Activated CD8-positive, alpha-beta T cell treated with anti-CD3 and anti-CD28 coated beads for 36 hours (primary cell): Measurements from ENCODE around the gene ZNF165. TPM values are rescaled to one million over a fixed set of nuclear protein-coding genes. Genes with fewer than 3 reads are reported as not detected.
"Not testable (repeated sequence)": the region's sequence is repeated elsewhere in the genome, so short reads cannot be mapped to it uniquely, and the experiment has no call there.

Source experiments
- ATAC-seq: fragments of 200-7000 bp; cut with Tn5 transposase; one replicate; pipeline ENCODE4 v1.10.0; 2021; ENCODE audit warnings: mild to moderate bottlenecking, moderate library complexity
- CTCF ChIA-PET: fragments of 350-600 bp; sonication (Branson Sonifier 250); formaldehyde crosslinking; loops from one replicate; lab custom pipeline; 2021; ENCODE audit warnings: antibody characterized with exemption; lab: Charles Lee
- POLR2A ChIA-PET: fragments of 350-600 bp; sonication (Branson Sonifier 250); formaldehyde crosslinking; loops from one replicate; lab custom pipeline; 2021; ENCODE audit warnings: antibody characterized with exemption; lab: Charles Lee
- DNase-seq: peaks from one replicate; pipeline ENCODE4 v3.0.0-alpha.2; 2020
- H3K27ac Mint-ChIP-seq: one replicate; pipeline ENCODE4 v1.8.0; 2021; ENCODE audit warnings: mild to moderate bottlenecking, mixed read lengths
- H3K27me3 Mint-ChIP-seq: one replicate; pipeline ENCODE4 v1.8.0; 2021; ENCODE audit warnings: mixed read lengths
- H3K36me3 Mint-ChIP-seq: one replicate; pipeline ENCODE4 v1.8.0; 2021; ENCODE audit warnings: low read depth, mixed read lengths
- H3K4me1 Mint-ChIP-seq: one replicate; pipeline ENCODE4 v1.8.0; 2021; ENCODE audit warnings: low read depth, mixed read lengths
- H3K4me3 Mint-ChIP-seq: one replicate; pipeline ENCODE4 v1.8.0; 2021; ENCODE audit warnings: mild to moderate bottlenecking, moderate library complexity, mixed read lengths
- H3K9me3 Mint-ChIP-seq: one replicate; pipeline ENCODE4 v1.8.0; 2021; ENCODE audit warnings: mixed read lengths
- intact Hi-C: fragments of 100-400 bp; cut with micrococcal nuclease; formaldehyde crosslinking; loops from one replicate; pipeline ENCODE4 v1.10.0; 2022
- total RNA-seq, 2 experiments: library from RNA; stranded (reverse); gene quantifications; one replicate each; pipeline ENCODE4 v1.2.3, GENCODE V29; 2021
- TF ChIP-seq, protein P1 (sequence below): fragments of 200-600 bp; IDR thresholded peaks from one replicate; pipeline ENCODE4 v1.8.0; 2022; ENCODE audit warnings: antibody characterized with exemption, mild to moderate bottlenecking

Gene ZNF165
- total RNA-seq = 1 to 10 TPM; 3.5 to 3.6 TPM

DNA sequence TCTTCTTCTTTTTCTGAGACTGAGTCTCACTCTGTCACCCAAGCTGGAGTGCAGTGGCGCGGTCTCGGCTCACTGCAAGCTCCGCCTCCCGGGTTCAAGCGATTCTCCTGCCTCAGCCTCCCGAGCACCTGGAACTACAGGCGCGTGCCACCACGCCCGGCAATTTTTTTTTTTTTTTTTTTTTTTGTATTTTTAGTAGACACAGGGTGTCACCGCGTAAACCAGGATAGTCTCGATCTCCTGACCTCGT is at the start of gene ZNF165:
Gene ZNF165 (plus strand): TSS at position 188 of the 250 bp plus-strand sequence. CDS start 4,913 bp downstream, outside the sequence.
- Mint-ChIP-seq H3K4me3 (peak within 1 kb of the TSS; percentile 94), H3K27ac (peak within 1 kb of the TSS; percentile 97), H3K4me1 (peaks cover 20% of the 10 kb centered on the region)
- POLR2A ChIA-PET = interaction anchor here (1.0 to 1.1 kb wide), 2 partner anchors 9 to 305 kb away, joined by 4 read pairs; no protein-coding TSS in a partner anchor
- H3K27me3 Mint-ChIP-seq, CTCF ChIA-PET, H3K9me3 Mint-ChIP-seq, intact Hi-C loops, H3K36me3 Mint-ChIP-seq, DNase-seq: not testable (repeated sequence)
- ATAC-seq = peak; percentile 43

DNA sequence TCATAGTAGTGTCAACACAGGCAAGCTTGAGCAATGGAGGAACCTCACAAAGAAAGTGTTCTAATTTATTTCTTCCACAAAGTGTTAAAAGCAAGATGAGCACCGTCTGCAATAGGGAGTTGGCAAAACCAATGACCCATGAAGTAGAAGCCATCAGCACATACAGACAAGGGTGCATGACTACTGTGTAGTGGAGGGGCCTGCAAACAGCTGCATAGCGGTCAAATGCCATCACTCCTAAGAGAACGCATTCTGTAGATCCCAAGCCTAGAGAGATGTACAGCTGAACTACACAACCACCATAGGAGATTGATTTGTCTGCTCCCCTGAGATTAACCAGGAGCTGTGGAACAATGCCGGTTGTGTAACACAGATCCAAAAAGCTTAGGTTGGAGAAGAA is 26.8 kb upstream of the ZNF165 start:
- Mint-ChIP-seq H3K27me3 (peaks cover 22% of the 10 kb centered on the region), H3K36me3 (no peaks in the 10 kb centered on the region), H3K27ac (no peak overlapping the region), H3K9me3 (no peaks in the 10 kb centered on the region), H3K4me1 (no peaks in the 10 kb centered on the region), H3K4me3 (no peak overlapping the region)
- DNase-seq = no peak
- ATAC-seq = no peak
- intact Hi-C loops = no loop called here
- ChIA-PET POLR2A (no interaction called here), CTCF (no interaction called here)
- TF ChIP-seq, protein P1, sequence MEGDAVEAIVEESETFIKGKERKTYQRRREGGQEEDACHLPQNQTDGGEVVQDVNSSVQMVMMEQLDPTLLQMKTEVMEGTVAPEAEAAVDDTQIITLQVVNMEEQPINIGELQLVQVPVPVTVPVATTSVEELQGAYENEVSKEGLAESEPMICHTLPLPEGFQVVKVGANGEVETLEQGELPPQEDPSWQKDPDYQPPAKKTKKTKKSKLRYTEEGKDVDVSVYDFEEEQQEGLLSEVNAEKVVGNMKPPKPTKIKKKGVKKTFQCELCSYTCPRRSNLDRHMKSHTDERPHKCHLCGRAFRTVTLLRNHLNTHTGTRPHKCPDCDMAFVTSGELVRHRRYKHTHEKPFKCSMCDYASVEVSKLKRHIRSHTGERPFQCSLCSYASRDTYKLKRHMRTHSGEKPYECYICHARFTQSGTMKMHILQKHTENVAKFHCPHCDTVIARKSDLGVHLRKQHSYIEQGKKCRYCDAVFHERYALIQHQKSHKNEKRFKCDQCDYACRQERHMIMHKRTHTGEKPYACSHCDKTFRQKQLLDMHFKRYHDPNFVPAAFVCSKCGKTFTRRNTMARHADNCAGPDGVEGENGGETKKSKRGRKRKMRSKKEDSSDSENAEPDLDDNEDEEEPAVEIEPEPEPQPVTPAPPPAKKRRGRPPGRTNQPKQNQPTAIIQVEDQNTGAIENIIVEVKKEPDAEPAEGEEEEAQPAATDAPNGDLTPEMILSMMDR = no peak

DNA sequence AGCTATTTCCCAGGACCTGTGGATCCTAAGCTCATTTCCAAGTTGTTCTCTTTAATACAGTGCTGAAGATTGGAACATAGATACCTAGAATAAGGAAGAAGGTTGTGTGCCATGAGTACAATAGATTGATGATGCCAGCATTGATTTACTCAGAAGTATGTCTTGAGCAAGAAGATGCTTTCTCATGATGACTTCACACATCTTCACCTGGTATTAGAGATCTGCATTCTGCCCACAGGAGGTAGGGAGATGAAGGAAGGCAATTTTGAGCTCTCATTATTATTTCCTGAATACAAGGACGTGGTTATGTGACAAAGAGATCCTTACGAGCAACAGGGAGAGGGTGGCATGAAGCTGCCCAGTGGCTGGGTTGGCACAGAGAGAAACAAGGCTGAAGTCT is 20.0 kb upstream of the ZNF165 start:
- no peak for ATAC-seq
- H3K4me3 Mint-ChIP-seq = no peak overlapping the region

DNA sequence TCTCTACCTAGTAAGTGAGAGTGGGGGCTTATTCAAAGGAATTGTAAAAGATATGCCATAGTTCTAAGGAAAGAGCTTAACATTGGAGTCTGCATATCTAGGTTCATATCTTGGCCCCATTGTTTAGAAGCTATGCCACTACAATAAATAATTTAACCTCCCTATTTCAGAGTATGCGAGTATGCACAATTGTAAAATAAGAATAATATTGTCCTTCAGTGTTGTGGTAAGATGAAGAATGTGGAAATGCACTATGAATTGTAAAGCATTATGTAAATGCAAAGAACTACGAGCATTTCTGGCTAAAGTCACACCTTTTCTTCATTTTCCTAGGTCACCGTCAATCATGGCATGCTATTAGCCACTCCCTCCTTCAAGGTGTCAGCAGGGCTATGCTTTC is 16.1 kb upstream of the ZNF165 start:
- ATAC-seq (no peak), DNase-seq (no peak)
- Mint-ChIP-seq H3K36me3 (no peaks in the 10 kb centered on the region), H3K4me3 (no peak overlapping the region), H3K9me3 (no peaks in the 10 kb centered on the region), H3K4me1 (no peaks in the 10 kb centered on the region), H3K27ac (no peak overlapping the region), H3K27me3 (peaks cover 31% of the 10 kb centered on the region)
- intact Hi-C loops = no loop called here
- TF ChIP-seq, protein P1 = no peak
- POLR2A ChIA-PET = no interaction called here
- CTCF ChIA-PET = no interaction called here

More for the DNA sequence above, 20.0 kb upstream of the ZNF165 start:
- no peaks in the 10 kb centered on the region for H3K9me3 Mint-ChIP-seq
- no peak for DNase-seq
- H3K27me3 Mint-ChIP-seq = peaks cover 20% of the 10 kb centered on the region
- H3K36me3 Mint-ChIP-seq = no peaks in the 10 kb centered on the region
- no peaks in the 10 kb centered on the region for H3K4me1 Mint-ChIP-seq
- TF ChIP-seq, protein P1 = no peak
- CTCF ChIA-PET = no interaction called here
- POLR2A ChIA-PET = no interaction called here
- intact Hi-C loops = no loop called here
- no peak overlapping the region for H3K27ac Mint-ChIP-seq

DNA sequence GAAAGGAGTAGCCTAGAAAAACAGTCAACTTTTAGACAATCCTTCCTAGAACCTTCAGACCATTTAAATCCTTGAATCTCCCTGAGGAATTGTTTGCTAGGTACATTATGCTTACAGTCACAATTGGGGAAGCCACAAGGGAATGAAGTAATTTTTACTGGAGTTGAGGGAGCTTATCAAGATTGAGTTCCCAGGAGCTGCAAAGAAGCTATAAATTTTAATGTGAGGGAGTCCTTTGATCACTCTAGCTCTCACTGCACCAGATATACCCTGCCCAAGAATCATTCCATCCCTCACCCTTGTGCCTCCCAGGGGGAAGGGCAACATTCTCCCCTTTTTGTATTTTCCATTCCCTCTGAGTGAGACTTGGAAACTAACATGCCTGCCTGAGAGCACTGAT is 12.3 kb upstream of the ZNF165 start:
- Mint-ChIP-seq H3K27ac (no peak overlapping the region), H3K27me3 (peaks cover 29% of the 10 kb centered on the region)
- CTCF ChIA-PET = no interaction called here

DNA sequence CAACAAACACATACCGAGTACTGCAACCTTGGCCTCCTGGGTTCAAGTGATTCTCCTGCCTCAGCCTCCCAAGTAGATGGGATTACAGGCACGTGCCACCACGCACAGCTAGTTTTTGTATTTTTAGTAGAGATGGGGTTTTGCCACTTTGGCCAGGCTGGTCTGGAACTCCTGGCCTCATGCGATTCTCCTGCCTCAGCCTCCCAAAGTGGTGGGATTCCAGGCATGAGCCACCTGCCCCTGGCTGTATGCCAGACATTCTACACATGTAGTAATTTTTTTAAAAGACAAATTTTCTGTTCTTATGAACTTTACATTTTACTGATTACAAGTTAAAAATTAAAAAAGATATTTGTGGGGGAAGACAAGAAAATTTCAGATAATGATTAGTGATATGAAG is 9.4 kb upstream of the ZNF165 start:
- H3K27me3 Mint-ChIP-seq = peaks cover 22% of the 10 kb centered on the region
- H3K4me1 Mint-ChIP-seq, POLR2A ChIA-PET, H3K9me3 Mint-ChIP-seq, H3K4me3 Mint-ChIP-seq, intact Hi-C loops, H3K27ac Mint-ChIP-seq, ATAC-seq, DNase-seq, CTCF ChIA-PET, H3K36me3 Mint-ChIP-seq: not testable (repeated sequence)

More for the DNA sequence above, 12.3 kb upstream of the ZNF165 start:
- no peaks in the 10 kb centered on the region for H3K9me3 Mint-ChIP-seq
- ATAC-seq (no peak), DNase-seq (no peak)
- TF ChIP-seq, protein P1 = no peak
- H3K4me3 Mint-ChIP-seq = no peak overlapping the region
- POLR2A ChIA-PET = no interaction called here
- H3K36me3 Mint-ChIP-seq = no peaks in the 10 kb centered on the region
- no peaks in the 10 kb centered on the region for H3K4me1 Mint-ChIP-seq
- intact Hi-C loops = no loop called here
